Measurements from ENCODE around the gene GAS6.

- no peak for TF ChIP-seq MAX (IDR thresholded peaks at IDR 0.05)
- no peak for TF ChIP-seq POLR2AphosphoS5 (IDR thresholded peaks at IDR 0.05; ENCODE audit: low read depth, low read length)
- no peak for TF ChIP-seq CTCF (IDR thresholded peaks at IDR 0.05 in 2 of 3, conservative IDR thresholded peaks at IDR 0.05 in 1 of 3; ENCODE audit: borderline replicate concordance in 1 of 3, insufficient read depth in 1 of 3, low read depth in 2 of 3, low read length in 2 of 3)
- no peak for TF ChIP-seq POLR2A (IDR thresholded peaks at IDR 0.05; ENCODE audit: borderline replicate concordance, extremely low read depth, insufficient read depth, insufficient read length)
- TF ChIP-seq SRF (IDR thresholded peaks at IDR 0.05; ENCODE audit: low read depth) = no peak
- no peak for TF ChIP-seq ZNF274 (IDR thresholded peaks at IDR 0.05; ENCODE audit: low read depth, low read length)
- TF ChIP-seq TCF7L2 (IDR thresholded peaks at IDR 0.05; ENCODE audit: borderline replicate concordance, extremely low read depth, insufficient read depth, insufficient read length) = no peak
- TF ChIP-seq JUND (IDR thresholded peaks at IDR 0.05) = no peak
- no peak for TF ChIP-seq SP1 (IDR thresholded peaks at IDR 0.05; ENCODE audit: low read depth)
- no peak for TF ChIP-seq YY1 (IDR thresholded peaks at IDR 0.05; ENCODE audit: extremely low read depth, insufficient replicate concordance, low read depth, low read length)
- no peak for TF ChIP-seq CEBPB (IDR thresholded peaks at IDR 0.05; ENCODE audit: low read depth)
- TF ChIP-seq REST (IDR thresholded peaks at IDR 0.05; ENCODE audit: low read depth) = no peak
- no peak for TF ChIP-seq EZH2 (IDR thresholded peaks at IDR 0.05)
These were observed 58.3 kb downstream of the GAS6 start for GRCh38 chr13:113805431-113806103.

All from HCT116 (cell line).